GM23338 (cell line): Measurements from ENCODE around the gene MYO5B. TPM values are rescaled to one million over a fixed set of nuclear protein-coding genes. Genes with fewer than 3 reads are reported as not detected.

ENCODE experiments used
- ATAC-seq: fragments of 200-7000 bp; cut with Tn5 transposase; 3 replicates; pipeline ENCODE4 v1.9.1; 2020
- DNase-seq: peaks from one replicate; pipeline ENCODE4 v3.0.0-alpha.2; 2015; ENCODE audit warnings: low spot score
- H2AFZ ChIP-seq: fragments of 200-600 bp; sonication (generic); 2 replicates; pipeline ENCODE4 v1.8.0; 2016; ENCODE audit warnings: antibody characterized with exemption, mild to moderate bottlenecking, moderate library complexity
- H3F3A ChIP-seq: fragments of 200-600 bp; sonication (generic); replicated peaks from 2 replicates; pipeline ENCODE4 v1.8.0; 2017; ENCODE audit warnings: antibody characterized with exemption, mixed run types, low read depth
- H3K27ac ChIP-seq: fragments of 200-600 bp; sonication (generic); 2 replicates; pipeline ENCODE4 v1.6.1; 2016; ENCODE audit warnings: low read depth
- H3K27me3 ChIP-seq: fragments of 200-600 bp; sonication (generic); 2 replicates; pipeline ENCODE4 v1.8.0; 2016; ENCODE audit warnings: mild to moderate bottlenecking, mixed run types, moderate library complexity; ENCODE audit not compliant: insufficient read depth
- H3K36me3 ChIP-seq: fragments of 200-600 bp; sonication (generic); 2 replicates; pipeline ENCODE4 v1.8.0; 2016; ENCODE audit warnings: mild to moderate bottlenecking; ENCODE audit not compliant: insufficient read depth
- H3K4me1 ChIP-seq: fragments of 200-600 bp; sonication (generic); 2 replicates; pipeline ENCODE4 v1.8.0; 2016; ENCODE audit warnings: mild to moderate bottlenecking, moderate library complexity; ENCODE audit not compliant: insufficient read depth
- H3K4me2 ChIP-seq: fragments of 200-600 bp; sonication (generic); 2 replicates; pipeline ENCODE4 v1.7.1; 2017; ENCODE audit warnings: mixed run types
- H3K4me3 ChIP-seq: fragments of 200-600 bp; sonication (generic); 2 replicates; pipeline ENCODE4 v1.6.1; 2016; ENCODE audit warnings: mixed run types
- H3K79me2 ChIP-seq: fragments of 200-600 bp; sonication (generic); replicated peaks from 2 replicates; pipeline ENCODE4 v1.8.0; 2017; ENCODE audit warnings: mild to moderate bottlenecking; ENCODE audit not compliant: insufficient read depth
- H3K9me2 ChIP-seq: fragments of 200-600 bp; sonication (generic); 2 replicates; pipeline ENCODE4 v1.8.0; 2017; ENCODE audit not compliant: insufficient read depth
- H4K20me1 ChIP-seq: fragments of 200-600 bp; sonication (generic); replicated peaks from 2 replicates; pipeline ENCODE4 v1.8.0; 2017; ENCODE audit warnings: mild to moderate bottlenecking; ENCODE audit not compliant: insufficient read depth
- H3K27ac Mint-ChIP-seq: 2 replicates; pipeline ENCODE4 v1.8.0; 2020; ENCODE audit warnings: inconsistent platforms, mild to moderate bottlenecking, moderate library complexity, mixed read lengths
- H3K27me3 Mint-ChIP-seq: 3 replicates; pipeline ENCODE4 v1.8.0; 2022; ENCODE audit warnings: low read depth, mild to moderate bottlenecking, moderate library complexity, mixed read lengths, inconsistent platforms; ENCODE audit not compliant: insufficient read depth, poor library complexity
- H3K36me3 Mint-ChIP-seq: 3 replicates; pipeline ENCODE4 v1.8.0; 2021; ENCODE audit warnings: low read depth, mild to moderate bottlenecking, inconsistent platforms, moderate library complexity, mixed read lengths
- H3K4me1 Mint-ChIP-seq: 3 replicates; pipeline ENCODE4 v1.8.0; 2020; ENCODE audit warnings: mild to moderate bottlenecking, inconsistent platforms, mixed read lengths
- H3K4me3 Mint-ChIP-seq: 3 replicates; pipeline ENCODE4 v1.8.0; 2021; ENCODE audit warnings: moderate library complexity, mild to moderate bottlenecking, inconsistent platforms, mixed read lengths
- H3K9me3 Mint-ChIP-seq: 3 replicates; pipeline ENCODE4 v1.8.0; 2020; ENCODE audit warnings: moderate library complexity, mild to moderate bottlenecking, inconsistent platforms, mixed read lengths
- CREB1 ChIP-seq: fragments of 250-450 bp; sonication (Bioruptor Pico); IDR thresholded peaks from 2 replicates; pipeline ENCODE4 v1.5.0; 2020; ENCODE audit warnings: low read depth, mild to moderate bottlenecking, moderate library complexity
- EZH2 ChIP-seq: fragments of 200-600 bp; sonication (generic); IDR thresholded peaks from one replicate; pipeline ENCODE4 v1.8.0; 2017; ENCODE audit warnings: antibody characterized with exemption, mild to moderate bottlenecking, low read depth; ENCODE audit not compliant: unreplicated experiment
- EZH2phosphoT487 ChIP-seq: fragments of 200-600 bp; sonication (generic); IDR thresholded peaks from one replicate; pipeline ENCODE4 v1.8.1; 2018; ENCODE audit warnings: antibody characterized with exemption; ENCODE audit not compliant: unreplicated experiment
- NANOG ChIP-seq: IDR thresholded peaks from 2 replicates; pipeline ENCODE4 v1.6.1; 2016; ENCODE audit warnings: antibody characterized with exemption, borderline replicate concordance
- POLR2AphosphoS5 ChIP-seq: IDR thresholded peaks from 2 replicates; pipeline ENCODE4 v1.6.1; 2016; ENCODE audit warnings: antibody characterized with exemption, low read depth
- STAT1 ChIP-seq: IDR thresholded peaks from one replicate; pipeline ENCODE4 v1.6.1; 2016; ENCODE audit warnings: antibody characterized with exemption; ENCODE audit not compliant: unreplicated experiment
- ZNF114 ChIP-seq: fragments of 250-450 bp; sonication (Bioruptor Pico); IDR thresholded peaks from 2 replicates; pipeline ENCODE4 v1.5.0; 2020; ENCODE audit warnings: mild to moderate bottlenecking, moderate library complexity
- ZNF331 ChIP-seq: fragments of 250-450 bp; sonication (Bioruptor Pico); IDR thresholded peaks from 2 replicates; pipeline ENCODE4 v1.5.0; 2020; ENCODE audit warnings: low read depth, mild to moderate bottlenecking, moderate library complexity
- polyA plus RNA-seq: library from polyadenylated mRNA; unstranded; fragments of >200 nt; fragmentation: Nextera tagmentation; extraction: Ambion mirVana; gene quantifications from 2 replicates; pipeline ENCODE4 v1.2.1, GENCODE V29; 2016
- total RNA-seq: library from RNA; depleted of rRNA; stranded (reverse); fragments of >200 nt; shearing (Covaris generic); gene quantifications from 2 replicates; pipeline ENCODE4 v1.2.3, GENCODE V29; 2014
- TF ChIP-seq, protein P1 (sequence below), 2 experiments: fragments of 200-600 bp in 1 of 2; sonication (generic) in 1 of 2; conservative IDR thresholded peaks; 2 replicates each; pipeline versions ENCODE4 v1.5.1 to v1.6.1; 2016 to 2017; ENCODE audit warnings: antibody characterized with exemption in 2 of 2, low read depth in 2 of 2, mild to moderate bottlenecking in 2 of 2, moderate library complexity in 1 of 2
- TF ChIP-seq, protein P2 (sequence below): IDR thresholded peaks from one replicate; pipeline ENCODE4 v1.6.1; 2018; ENCODE audit warnings: antibody characterized with exemption; ENCODE audit not compliant: unreplicated experiment
- TF ChIP-seq, protein P3 (sequence below): IDR thresholded peaks from 2 replicates; pipeline ENCODE4 v1.6.1; 2016; ENCODE audit warnings: antibody characterized with exemption

MYO5B gene
- total and polyA plus RNA-seq, 2 experiments from 2014 or later = 3.2 to 19.1 TPM

DNA sequence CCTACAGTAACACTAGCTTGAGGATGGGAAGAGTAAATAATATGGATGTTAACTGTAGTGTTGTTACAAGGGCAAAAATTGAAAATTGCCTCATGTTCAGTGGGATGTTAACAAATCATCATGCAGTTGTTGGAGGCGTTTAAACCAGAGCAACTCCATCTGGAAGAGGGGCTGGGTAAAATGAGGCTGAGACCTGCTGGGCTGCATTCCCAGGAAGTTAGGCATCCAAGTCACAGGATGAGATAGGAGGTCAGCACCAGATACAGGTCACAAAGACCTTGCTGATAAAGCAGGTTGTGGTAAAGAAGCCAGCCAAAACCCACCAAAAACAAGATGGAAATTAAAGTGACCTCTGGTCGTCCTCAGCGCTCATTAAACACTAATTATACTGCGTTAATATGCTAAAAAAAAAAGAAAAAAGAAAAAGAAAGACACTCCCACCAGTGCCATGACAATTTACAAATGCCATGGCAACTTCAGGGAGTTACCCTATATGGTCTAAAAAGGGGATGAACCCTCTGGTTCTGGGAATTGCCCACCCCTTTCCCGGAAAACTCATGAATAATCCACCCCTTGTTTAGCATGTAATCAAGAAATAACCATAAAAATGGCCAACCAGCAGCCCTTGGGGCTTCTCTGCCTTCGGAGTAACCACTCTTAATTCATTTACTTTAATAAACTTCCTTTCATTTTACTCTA, 101.4 kb downstream of the MYO5B start (continued):
- TF ChIP-seq, protein P1, sequence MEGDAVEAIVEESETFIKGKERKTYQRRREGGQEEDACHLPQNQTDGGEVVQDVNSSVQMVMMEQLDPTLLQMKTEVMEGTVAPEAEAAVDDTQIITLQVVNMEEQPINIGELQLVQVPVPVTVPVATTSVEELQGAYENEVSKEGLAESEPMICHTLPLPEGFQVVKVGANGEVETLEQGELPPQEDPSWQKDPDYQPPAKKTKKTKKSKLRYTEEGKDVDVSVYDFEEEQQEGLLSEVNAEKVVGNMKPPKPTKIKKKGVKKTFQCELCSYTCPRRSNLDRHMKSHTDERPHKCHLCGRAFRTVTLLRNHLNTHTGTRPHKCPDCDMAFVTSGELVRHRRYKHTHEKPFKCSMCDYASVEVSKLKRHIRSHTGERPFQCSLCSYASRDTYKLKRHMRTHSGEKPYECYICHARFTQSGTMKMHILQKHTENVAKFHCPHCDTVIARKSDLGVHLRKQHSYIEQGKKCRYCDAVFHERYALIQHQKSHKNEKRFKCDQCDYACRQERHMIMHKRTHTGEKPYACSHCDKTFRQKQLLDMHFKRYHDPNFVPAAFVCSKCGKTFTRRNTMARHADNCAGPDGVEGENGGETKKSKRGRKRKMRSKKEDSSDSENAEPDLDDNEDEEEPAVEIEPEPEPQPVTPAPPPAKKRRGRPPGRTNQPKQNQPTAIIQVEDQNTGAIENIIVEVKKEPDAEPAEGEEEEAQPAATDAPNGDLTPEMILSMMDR (conservative IDR thresholded peaks at IDR 0.05; ENCODE audit: low read depth in 2 of 2) = no peak
- TF ChIP-seq EZH2 (no peak), POLR2AphosphoS5 (no peak), ZNF331 (no peak), ZNF114 (no peak), STAT1 (no peak)
- TF ChIP-seq, protein P2, sequence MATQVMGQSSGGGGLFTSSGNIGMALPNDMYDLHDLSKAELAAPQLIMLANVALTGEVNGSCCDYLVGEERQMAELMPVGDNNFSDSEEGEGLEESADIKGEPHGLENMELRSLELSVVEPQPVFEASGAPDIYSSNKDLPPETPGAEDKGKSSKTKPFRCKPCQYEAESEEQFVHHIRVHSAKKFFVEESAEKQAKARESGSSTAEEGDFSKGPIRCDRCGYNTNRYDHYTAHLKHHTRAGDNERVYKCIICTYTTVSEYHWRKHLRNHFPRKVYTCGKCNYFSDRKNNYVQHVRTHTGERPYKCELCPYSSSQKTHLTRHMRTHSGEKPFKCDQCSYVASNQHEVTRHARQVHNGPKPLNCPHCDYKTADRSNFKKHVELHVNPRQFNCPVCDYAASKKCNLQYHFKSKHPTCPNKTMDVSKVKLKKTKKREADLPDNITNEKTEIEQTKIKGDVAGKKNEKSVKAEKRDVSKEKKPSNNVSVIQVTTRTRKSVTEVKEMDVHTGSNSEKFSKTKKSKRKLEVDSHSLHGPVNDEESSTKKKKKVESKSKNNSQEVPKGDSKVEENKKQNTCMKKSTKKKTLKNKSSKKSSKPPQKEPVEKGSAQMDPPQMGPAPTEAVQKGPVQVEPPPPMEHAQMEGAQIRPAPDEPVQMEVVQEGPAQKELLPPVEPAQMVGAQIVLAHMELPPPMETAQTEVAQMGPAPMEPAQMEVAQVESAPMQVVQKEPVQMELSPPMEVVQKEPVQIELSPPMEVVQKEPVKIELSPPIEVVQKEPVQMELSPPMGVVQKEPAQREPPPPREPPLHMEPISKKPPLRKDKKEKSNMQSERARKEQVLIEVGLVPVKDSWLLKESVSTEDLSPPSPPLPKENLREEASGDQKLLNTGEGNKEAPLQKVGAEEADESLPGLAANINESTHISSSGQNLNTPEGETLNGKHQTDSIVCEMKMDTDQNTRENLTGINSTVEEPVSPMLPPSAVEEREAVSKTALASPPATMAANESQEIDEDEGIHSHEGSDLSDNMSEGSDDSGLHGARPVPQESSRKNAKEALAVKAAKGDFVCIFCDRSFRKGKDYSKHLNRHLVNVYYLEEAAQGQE = no peak

DNA sequence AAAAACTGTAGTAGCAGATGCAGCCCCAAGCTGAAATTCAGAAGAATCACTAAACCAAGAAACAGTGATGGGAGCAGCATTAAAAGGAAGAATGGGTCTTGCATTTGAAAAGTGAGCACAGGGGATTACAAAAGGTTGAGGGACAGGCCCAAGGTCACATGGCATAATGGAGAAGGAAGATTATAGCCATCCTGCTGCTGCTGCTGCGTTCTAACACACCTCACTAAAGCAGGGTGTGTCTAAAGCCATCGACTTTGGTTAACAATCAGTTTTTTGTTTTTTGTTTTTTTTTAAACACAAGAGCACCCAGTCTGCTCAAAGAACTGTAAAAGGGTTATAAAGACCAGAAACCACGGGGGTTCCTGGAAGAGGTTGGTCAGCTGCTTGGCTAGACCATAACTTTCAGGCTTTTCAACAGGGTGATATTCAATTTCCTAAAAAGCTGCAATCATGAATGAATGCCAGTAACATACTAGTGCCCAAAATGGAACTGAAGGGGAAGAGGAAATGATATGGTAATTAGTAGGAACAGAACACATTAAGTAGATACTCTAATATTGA, 102.6 kb downstream of the MYO5B start:
- Mint-ChIP-seq H3K27me3 (peaks cover 6% of the 10 kb centered on the region), H3K9me3 (no peaks in the 10 kb centered on the region), H3K4me1 (peaks cover 40% of the 10 kb centered on the region), H3K36me3 (no peaks in the 10 kb centered on the region), H3K27ac (no peak overlapping the region), H3K4me3 (no peak overlapping the region)
- peak overlapping the region; percentile 75; the same call in 1 of the 2 replicates for H3K27ac ChIP-seq
- no peaks in the 10 kb centered on the region for H4K20me1 ChIP-seq
- peaks cover 35% of the 10 kb centered on the region for H3K4me1 ChIP-seq
- no peaks in the 10 kb centered on the region for H3K27me3 ChIP-seq
- no peaks in the 10 kb centered on the region for H3K36me3 ChIP-seq
- DNase-seq (peak; percentile 41), ATAC-seq (peak; percentile 93)
- no peaks in the 10 kb centered on the region for H3K79me2 ChIP-seq
- H2AFZ ChIP-seq = peak overlapping the region; percentile 49; the same call in 1 of the 2 replicates
- no peaks in the 10 kb centered on the region for H3F3A ChIP-seq
- peak overlapping the region; percentile 67 for H3K4me2 ChIP-seq
- H3K4me3 ChIP-seq = peak overlapping the region; percentile 32
- H3K9me2 ChIP-seq = peaks cover 13% of the 10 kb centered on the region
- TF ChIP-seq CREB1 = no peak
- TF ChIP-seq EZH2phosphoT487 = no peak
- no peak for TF ChIP-seq NANOG
- TF ChIP-seq, protein P3, sequence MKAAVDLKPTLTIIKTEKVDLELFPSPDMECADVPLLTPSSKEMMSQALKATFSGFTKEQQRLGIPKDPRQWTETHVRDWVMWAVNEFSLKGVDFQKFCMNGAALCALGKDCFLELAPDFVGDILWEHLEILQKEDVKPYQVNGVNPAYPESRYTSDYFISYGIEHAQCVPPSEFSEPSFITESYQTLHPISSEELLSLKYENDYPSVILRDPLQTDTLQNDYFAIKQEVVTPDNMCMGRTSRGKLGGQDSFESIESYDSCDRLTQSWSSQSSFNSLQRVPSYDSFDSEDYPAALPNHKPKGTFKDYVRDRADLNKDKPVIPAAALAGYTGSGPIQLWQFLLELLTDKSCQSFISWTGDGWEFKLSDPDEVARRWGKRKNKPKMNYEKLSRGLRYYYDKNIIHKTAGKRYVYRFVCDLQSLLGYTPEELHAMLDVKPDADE = no peak
- no peak for TF ChIP-seq EZH2
- TF ChIP-seq POLR2AphosphoS5 = no peak
- TF ChIP-seq, protein P1 (conservative IDR thresholded peaks at IDR 0.05; ENCODE audit: low read depth in 2 of 2) = no peak
- TF ChIP-seq ZNF331 = no peak
- no peak for TF ChIP-seq ZNF114
- TF ChIP-seq, protein P2 = no peak
